ENCODE results near the gene ZIC4.

Gene ZIC4

GRCh38 chr3:147404800-147405230, 1.5 kb downstream of the ZIC4 start:
- no peak for DNase-seq (ENCODE audit: low spot score)

DNA sequence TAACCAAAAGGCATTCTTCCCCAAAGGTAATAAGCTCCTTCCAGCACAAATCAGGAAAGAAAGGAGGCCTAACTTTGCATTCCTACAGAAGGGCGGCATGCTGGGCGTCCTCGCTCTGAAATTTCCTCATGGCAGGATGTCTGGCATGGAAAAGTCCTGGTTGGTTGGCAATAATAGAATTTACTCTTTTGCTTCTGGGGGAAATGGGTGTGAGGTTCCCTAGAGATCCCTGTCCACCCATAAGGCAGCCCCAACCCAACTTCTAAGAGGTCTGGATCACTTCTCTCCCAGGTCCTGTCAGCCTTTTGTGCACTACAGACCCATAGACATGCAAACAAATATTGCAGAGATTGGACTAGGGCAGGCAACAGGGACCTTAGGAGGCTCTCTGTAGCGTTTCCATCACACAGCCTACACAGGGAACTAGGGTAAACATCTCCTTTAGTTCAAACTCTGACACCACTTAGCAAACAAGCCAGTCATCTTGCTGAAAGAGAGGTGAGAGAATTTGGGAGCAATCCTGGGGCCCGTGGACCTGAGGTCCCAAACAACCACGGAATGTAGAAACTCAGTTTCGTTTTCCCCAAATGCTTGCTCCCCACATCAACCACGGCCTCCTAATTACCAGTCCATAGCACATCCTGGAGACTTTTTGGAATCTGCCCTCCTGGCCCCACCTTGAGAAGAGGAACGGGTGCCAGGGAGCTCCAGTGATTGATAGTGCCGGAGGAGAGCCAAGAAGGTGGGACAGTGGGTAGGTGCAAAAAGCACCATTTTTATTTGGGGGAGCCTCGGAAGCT, 2.1 kb downstream of the ZIC4 start:
- no peak for DNase-seq (ENCODE audit: low spot score)

DNA sequence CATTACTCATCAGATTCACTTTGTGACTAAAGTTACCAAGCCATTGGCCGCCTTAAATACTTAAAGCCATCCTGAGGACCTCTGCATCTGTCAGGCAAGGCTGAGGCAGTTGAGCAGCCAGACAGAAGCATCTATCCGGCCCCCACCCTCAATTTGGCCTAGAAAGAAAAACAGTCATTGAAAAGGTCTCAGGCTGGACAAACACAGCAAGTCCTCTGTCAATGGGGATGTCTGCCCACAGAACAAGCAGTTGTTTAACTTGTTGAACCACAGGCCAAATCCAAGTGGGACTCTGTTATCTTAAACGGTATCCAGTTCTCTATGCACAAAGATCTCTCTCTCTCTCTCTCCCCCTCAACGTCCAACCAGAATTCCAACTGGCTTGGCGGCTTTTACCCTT, 2.8 kb downstream of the ZIC4 start:
- DNase-seq (ENCODE audit: low spot score) = no peak

GRCh38 chr3:147402159-147402558, 4.2 kb downstream of the ZIC4 start:
- DNase-seq (ENCODE audit: low spot score) = no peak

GRCh38 chr3:147401421-147401820, 4.9 kb downstream of the ZIC4 start:
- no peak for DNase-seq (ENCODE audit: low spot score)

- DNase-seq (ENCODE audit: low spot score) = no peak
Observed at GRCh38 chr3:147400999-147401398, 5.3 kb downstream of the ZIC4 start.

- DNase-seq (ENCODE audit: low spot score) = no peak
Observed at GRCh38 chr3:147400111-147400510, 6.2 kb downstream of the ZIC4 start.

- no peak for DNase-seq (ENCODE audit: low spot score)
Observed at GRCh38 chr3:147398813-147399534, 7.4 kb downstream of the ZIC4 start.

GRCh38 chr3:147397875-147398812, 8.2 kb downstream of the ZIC4 start:
- DNase-seq (ENCODE audit: low spot score) = no peak

DNA sequence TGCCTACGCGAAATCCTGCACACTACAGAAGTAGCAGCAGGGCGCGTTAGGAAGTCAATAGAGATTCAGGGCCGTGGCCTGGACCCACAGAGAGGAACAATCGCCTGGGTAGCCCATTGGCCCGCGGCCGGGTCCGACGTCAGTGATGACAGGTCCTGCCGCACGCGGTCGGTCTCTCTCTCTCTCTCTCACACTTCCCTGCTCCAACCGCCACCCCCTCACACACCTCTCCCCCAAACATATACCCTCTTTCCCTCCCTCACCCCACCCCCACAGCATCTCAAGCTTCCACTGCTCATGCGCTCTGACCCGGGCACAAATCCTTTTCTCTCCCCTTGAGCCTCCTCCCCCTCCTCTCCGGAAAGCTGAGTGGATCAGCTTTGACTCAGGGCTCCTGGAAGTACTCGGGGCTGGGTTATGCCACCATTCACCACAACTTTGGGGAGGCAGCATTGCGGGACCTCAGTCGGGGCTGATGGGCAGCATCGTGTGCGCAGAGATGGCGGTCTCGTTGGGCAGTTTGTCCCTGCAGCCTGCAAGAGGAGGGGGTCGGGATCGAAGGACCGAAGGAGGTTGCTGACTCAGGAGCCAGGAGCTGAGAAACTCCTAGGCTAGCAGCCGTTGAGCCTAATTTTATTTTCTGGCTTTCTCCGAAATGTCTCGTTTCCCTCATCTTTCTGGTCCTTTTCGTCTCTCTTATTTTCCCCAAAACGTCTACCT, 9.0 kb downstream of the ZIC4 start:
- DNase-seq (ENCODE audit: low spot score) = peak; percentile 44

GRCh38 chr3:147396712-147397046, 9.7 kb downstream of the ZIC4 start:
- no peak for DNase-seq (ENCODE audit: low spot score)

- DNase-seq (ENCODE audit: low spot score) = no peak
Observed at GRCh38 chr3:147395899-147396711, 10.2 kb downstream of the ZIC4 start.

- no peak for DNase-seq (ENCODE audit: low spot score)
Observed at GRCh38 chr3:147394884-147395225, 11.5 kb downstream of the ZIC4 start.

- DNase-seq (ENCODE audit: low spot score) = no peak
Observed at GRCh38 chr3:147393943-147394883, 12.1 kb downstream of the ZIC4 start.

DNA sequence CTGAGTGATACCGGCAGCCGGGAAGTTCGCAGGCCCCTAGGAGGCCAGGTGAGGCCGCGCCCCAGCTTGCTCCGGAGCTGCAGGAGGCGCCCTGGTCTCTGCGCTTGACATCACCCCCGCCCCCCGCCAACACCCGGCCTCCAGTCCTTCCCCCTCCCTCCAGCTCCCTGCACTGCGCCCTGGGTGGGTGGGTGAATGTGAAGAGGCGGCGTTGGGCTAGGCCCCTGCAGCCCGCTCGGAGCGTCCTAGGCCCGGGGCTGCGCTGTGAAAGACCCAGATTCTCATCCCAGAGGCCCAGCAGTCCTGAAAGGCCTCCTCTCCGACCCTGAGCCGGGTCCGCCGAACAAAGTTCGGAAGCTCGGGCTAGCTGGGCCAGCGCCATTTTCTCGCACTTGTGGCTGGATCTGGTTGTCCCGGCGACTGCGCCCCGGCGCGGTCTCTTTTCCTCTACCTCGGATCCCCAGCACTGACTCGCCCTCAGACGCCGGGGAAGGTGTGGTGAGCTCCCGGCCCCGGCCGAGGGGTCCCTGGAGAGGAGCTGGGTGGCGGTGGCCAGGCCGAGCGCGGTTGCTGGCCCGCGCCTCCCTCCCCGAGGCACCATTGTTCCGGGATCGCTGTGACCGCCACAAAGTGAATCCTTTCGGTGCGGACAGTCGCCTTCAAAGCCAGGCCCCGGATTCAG, 12.9 kb downstream of the ZIC4 start:
- DNase-seq (ENCODE audit: low spot score) = peak; percentile 41

DNA sequence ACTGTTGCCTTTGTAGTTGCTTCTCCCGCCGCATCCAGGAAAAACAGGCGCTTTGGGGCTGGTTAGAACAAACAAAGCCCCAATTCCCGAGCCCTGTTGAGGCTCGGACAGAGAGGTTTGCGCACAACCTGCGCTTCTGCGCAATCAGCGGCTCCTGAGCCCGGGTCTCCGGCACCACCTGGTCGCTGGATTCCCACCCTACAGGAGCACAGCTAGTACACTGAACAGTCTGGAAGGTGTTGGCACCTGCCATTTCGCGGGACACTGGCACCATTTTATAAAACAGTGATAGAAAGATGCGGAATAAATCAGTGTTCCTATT, 13.8 kb downstream of the ZIC4 start:
- no peak for DNase-seq (ENCODE audit: low spot score)

GRCh38 chr3:147391781-147392624, 14.3 kb downstream of the ZIC4 start:
- peak; percentile 83 for DNase-seq (ENCODE audit: low spot score)

Data from GM03348 (cell line).